Hematopoietic multipotent progenitor cell (in vitro differentiated cells): ENCODE data around the gene TAAR9. TPM values are rescaled to one million over a fixed set of nuclear protein-coding genes. Genes with fewer than 3 reads are reported as not detected.
"Not testable (repeated sequence)": the region's sequence is repeated elsewhere in the genome, so short reads cannot be mapped to it uniquely, and the experiment has no call there.

ENCODE experiments used
- DNase-seq, 3 donors: peaks; one replicate each; pipeline ENCODE4 v3.0.0-alpha.2; 2011 to 2015; ENCODE audit warnings: low read depth in 2 of 3, low spot score in 2 of 3
- total RNA-seq: library from RNA; depleted of rRNA; stranded (reverse); fragments of >200 nt; gene quantifications from one replicate; pipeline ENCODE4 v1.2.3, GENCODE V29; 2012

Gene TAAR9
- total RNA-seq, 1 donor = not detected

DNA sequence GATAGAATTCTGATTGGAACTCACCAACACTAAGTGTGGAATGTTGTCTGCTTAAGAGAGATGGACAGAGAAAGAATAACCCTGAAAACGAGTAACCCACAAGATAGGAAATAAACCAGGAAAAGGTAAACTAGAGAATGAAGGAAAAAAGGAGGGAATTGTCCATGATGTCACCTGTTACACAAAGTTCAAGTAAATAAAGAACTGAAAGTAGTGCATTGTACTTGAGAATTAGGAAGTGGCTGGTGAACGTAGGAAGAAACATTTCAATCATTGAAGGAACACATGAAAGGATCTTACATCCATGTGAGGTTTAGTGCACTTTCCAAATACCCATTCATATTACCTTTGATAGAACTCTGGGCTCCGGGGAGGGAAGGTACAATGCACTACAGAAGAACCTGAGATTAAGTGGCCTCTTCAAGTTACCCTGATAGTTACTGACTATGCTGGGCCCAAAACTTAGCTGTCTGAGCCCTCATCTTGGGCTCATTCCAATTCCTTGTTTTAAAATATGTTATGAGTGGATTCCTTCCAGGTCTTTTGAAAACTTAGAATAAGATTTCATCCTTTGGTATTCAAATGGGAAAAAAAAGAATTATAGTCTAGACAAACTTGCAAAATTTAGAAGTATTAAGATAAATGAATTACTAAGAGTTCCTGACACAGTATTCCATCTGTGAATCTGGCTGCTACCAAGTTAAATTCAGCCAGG lies 24.1 kb upstream of the TAAR9 start:
- DNase-seq = no peak

DNA sequence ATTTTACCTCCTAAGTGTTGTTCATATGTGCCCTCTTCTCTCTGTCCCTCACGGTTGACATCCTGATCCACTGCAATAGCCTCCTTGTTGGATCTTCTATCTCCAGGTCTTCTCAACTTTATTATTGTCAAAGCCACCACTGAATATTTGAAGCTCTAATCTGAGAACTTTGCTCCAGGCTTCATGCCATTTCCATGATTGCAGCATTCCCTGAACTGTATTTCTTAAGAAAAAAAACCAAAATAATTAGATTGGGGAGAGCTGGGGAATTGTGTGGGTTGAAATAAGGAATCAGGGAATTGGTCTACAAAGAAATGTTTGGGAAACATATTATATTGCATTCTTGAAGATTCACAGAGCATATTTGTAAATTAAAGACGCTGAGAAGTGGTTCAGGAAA lies 22.7 kb upstream of the TAAR9 start:
- no peak for DNase-seq

DNA sequence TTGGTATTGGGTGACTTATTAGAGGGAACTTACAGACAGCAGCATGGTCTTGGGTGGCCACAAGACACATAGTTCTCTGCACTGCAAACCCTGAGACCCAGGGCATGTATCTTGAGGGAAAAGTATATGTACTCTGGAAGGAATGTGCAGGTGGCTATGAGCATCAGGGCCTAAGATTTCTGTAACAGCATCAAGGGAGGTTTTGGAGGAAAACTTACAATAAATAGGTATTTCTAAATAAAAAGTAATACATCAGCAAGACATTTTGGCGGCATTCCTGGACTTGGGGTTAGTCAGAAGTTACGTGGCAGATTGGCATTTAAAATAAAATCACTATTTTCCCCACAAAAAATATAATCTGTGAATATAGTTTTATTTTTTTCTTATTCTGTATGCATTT lies 17.1 kb upstream of the TAAR9 start:
- DNase-seq = no peak

DNA sequence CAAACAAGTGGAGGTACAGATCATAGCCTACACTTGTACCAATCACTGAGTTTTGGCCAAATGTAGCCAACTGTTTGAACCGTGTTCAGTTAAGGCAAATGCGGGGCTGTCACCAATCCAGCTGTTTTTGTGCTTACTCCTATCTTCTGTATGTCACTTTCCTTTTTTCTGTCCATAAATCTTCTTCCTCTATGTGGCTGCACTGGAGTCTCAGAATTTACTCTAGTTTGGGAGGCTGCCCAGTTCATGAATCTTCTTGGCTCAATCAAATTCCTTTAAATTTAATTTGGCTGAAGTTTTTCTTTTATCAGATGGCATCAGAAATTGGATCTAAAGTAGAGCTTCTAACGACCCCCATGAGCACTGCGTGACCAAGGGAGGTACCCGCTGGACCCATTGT lies 13.4 kb upstream of the TAAR9 start:
- no peak for DNase-seq

DNA sequence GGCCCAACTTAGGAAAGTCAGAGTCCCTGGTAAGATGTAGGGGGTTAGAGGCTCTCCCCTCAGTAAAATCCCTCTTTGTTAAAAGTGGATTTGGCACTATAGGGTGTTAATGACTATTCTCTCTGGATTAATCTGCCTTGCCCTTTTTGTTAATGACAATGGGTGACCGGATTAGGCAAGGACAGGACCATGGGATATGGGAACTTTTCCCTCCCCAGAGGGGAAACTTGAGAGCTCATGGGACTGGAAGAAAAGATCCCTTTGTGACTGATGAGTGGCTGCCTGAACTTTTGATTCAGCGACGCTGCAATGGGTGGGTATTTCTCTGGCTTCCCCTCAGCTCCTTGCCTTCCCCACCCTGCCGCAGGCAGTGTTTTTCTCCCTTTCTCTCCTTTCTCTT lies 12.2 kb upstream of the TAAR9 start:
- no peak for DNase-seq

DNA sequence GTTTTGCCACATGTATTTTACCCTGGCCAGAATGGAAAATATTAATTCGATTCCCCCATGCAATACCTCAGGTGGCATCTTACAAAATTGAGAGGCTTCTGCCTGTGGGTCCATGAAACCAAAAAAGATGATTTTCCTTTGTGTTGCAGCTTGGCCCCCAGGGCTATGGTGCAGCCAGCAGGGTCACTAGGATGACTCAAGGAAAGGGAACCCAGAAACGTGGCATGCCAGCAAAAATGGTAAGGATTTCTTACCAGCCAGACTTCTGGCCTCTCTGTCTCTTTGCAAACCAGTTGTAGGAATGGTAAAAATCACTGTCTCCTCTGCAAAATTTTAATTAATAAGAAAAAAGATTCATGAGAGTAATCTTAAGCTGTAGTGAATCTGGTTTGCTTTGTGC lies 11.6 kb upstream of the TAAR9 start:
- no peak for DNase-seq

DNA sequence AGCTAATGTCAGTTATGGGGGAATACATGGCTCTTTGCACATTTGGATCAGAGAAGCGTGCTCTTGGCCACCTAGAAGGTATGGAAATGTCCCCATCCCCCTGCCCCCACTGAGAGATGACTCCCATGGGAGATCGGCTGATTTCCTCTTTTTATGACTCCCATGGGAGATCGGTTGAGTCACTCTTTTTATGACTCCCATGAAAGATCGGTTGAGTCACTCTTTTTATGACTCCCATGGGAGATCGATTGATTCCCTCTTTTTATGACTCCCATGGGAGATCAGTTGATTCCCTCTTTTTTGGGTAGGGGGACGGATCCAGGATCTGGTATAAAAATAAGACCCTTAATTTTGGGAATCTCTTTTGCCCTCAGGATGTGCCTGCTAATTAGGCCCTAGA lies 10.3 kb upstream of the TAAR9 start:
- no peak for DNase-seq

DNA sequence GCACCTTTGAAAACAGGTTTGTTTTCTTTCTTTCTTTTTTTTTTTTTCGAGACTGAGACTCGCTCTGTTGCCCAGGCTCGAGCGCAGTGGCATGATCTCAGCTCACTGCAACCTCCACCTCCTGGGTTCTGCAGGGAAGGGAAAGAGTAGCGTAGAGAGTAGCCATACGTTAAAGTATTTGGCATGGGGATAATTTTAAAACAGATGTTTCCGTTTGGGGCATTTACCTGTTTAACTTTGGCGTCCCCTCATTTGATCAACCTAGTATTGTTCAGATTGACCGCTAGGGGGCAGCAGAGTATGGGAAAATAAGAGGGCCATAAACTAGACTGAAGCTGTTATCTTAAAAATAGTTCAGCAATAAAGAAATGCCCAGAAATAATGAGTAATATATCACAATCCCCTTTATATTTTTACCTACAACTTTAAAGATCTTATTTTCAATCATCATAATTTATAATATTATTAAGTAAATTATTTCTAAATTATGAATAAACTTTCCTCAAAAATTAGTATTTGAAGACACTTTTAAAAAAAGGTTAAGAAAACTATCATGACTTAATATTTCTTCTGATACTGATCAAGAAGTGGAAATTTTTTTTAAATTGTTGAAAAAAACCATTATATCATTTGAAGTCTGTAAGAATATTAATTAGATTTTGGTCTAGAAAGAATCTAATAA lies 7.6 kb upstream of the TAAR9 start:
- peak; percentile 47 to 83 (median 65) for DNase-seq

DNA sequence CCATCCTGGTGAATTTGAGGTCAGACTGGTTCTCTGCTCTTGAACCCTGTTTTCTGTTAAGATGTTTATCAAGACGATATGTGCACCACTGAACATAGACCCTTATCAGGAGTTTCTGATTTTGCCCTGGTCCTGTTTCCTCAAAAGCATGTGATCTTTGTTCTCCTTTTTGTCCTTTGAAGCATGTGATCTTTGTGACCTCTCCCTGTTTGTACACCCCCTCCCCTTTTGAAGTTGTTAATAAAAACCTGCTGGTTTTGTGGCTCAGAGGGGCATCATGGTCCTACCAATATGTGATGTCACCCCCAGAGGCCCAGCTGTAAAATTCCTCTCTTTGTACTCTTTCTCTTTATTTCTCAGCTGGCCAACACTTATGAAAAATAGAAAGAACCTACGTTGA lies 3.5 kb upstream of the TAAR9 start:
- DNase-seq = not testable (repeated sequence)

DNA sequence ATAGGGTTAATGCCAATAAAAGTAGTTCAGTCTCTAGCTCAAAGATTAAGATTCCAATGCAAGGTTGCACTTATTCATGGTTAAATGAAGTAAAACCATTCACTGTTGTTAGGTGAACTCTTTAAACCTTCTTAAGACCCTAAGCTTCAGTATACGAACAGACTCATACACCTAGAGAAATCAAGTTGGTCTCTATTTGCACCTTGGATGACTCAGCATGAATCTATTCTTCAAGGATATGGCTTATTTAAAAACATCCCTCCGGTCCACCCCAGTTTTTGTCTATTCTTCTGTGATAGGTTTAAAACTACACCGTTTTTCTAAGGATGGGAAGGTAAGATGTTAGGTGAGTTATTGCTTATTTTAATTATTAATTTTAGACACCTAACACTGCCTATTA lies 932 bp upstream of the TAAR9 start:
- no peak for DNase-seq

DNA sequence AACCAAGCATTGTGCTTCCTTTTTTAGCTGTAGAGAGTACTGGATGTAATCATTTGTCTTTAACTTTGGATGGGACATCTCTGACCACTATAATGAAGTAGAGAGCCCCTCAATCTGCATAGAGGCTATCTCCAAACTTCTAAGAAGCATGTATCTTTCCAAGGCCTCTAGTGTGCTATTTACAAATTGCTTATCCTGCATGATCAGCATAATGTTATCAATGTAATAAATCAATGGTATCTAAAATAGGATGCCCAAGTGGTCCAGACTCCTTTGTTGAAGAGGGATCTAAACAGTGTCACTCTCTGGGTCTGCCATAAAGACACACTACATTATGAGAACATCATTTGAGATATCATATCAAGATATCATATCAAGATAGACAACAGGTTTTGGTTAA lies 6.7 kb downstream of the TAAR9 start:
- DNase-seq = no peak

DNA sequence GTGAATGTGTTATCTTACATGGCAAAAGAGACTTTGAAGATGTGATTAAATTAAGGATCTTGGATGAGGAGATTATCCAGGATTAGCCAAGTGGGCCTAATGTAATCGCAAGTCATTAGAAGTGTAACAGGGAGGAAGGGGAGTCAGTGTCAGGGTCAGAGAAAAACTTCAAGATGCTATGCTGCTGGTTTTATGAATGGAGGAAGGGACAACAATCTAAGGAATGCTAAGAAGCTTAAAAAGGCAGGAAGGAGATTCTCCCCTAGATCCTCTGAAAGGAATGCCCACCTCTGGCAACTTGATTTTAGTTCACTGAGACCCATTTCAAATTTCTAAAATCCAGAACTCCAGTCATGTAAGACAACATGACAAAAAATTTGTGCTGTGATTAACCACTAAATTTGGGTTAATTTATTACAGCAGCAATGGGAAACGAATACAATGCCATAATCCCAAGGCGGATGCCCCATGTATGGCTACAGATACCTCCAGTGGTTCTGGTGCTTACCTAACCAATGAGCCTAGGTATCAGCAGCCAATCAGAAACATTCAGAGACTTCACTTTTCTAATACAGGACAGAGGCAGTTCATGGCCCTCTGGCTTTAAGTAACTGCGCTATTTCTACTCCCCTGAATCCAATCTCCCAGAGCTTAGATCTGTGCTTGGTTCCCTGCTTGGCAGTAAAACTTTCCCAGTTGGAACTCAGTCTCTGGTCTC lies 10.8 kb downstream of the TAAR9 start:
- DNase-seq = no peak

DNA sequence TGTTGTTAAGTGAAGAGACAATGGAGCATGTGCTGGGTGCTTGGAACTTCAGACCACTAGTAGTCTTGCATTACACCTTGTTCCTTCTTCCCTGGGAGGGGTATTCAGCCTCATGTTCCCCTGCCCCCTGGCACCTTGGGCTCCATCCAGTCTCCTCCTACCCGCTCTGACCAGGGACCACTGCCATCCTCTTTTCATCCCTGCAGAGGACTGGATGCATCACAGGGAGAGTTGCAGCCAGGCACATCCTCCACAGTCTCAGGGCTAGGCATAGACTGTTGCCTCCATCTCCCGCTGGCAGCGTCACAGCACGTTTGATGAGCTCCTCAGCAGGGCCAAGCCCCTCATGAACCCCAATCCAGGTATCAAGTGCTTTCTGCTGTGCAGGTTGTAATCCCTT lies 13.1 kb downstream of the TAAR9 start:
- no peak for DNase-seq

DNA sequence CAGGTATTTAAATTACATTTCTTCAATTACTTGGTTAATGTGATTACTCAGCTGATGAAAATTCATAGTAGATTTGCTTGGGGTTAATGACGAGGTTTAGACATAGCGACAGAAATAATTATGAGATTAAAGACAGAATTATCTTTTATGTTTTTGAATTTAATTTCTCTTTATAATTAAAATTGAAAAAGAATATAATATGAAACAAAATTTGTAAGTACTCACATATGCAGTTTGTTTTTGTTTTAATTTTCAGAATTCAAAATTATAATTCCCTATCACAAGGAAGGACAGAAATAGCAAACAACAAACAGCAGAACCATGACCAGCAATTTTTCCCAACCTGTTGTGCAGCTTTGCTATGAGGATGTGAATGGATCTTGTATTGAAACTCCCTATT lies 14.3 kb downstream of the TAAR9 start, which contains the start of gene TAAR8:
Gene TAAR8, plus strand, starts transcription at position 301 of the 400 bp plus-strand sequence. Its CDS starts 21 bp downstream, at position 322.
- no peak for DNase-seq

DNA sequence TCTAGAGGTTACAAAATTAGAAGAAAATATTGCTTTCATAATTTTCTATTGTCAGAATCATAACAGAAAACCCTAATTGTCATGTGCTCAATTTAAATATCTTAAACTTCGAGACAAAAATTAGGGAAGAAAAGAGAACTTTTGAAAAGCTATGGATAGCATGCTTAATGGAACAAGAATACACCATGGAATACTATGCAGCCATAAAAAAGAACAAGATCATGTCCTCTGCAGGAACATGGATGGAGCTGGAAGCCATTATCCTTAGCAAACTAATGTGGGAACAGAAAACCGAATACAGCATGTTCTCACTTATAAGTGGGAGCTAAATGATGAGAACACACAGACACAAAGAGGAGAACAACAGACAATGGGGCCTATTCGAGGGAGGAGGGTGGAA lies 22.0 kb downstream of the TAAR9 start:
- DNase-seq = not testable (repeated sequence)

DNA sequence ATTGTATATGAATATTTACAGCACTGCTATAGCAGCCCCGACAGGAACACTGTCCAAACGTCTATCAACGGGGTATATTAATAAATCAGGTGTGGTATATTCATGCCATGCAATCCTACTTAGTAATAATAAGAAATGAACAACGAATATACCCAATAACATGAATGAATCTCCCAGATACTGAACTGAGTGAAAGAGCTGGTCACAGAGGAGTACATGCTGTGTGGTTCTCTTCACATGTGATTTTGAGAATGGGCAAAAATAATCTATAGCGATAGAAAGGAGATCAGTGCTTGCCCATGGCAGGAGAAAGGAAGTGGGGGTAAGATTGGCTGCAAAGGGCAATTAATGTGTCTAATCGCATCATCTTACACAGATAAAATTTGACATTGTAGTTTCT lies 28.3 kb downstream of the TAAR9 start:
- no peak for DNase-seq

DNA sequence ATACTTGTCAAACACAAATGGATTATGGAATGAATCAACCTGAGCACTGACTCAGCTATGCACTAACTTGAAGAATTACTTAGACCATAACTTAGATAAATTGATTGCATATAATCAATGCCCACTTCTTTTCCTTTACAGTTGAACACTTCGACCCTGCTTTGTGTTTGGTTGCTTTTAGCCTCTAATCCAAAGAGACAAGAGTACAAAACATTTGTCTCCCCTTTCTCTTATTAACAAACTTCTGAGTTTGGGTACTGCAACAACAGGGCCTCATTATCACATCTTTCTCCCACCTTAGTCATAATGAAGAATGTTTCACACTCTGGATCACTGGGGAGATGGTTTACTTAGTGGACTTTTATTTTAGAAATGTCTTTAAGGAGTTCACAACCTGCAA lies 29.5 kb downstream of the TAAR9 start:
- no peak for DNase-seq

DNA sequence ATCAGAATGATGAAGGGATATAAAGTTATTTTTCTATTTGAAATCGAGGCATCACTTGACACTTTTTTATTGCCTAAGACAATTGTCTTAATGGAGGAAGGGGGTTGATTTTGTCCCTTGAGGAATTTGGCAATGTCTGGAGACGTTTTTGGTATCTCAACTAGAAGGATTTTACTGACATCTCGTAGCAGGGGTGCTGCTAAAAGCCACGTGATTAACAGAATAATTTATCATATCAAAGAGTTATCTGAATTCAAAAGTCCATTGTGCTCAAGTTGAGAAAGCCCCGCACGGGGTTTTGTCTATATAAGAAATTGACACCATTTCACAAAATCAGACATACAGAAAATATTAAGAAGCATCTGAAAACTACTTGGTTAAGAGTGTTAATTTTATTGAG lies 30.5 kb downstream of the TAAR9 start:
- DNase-seq = no peak

DNA sequence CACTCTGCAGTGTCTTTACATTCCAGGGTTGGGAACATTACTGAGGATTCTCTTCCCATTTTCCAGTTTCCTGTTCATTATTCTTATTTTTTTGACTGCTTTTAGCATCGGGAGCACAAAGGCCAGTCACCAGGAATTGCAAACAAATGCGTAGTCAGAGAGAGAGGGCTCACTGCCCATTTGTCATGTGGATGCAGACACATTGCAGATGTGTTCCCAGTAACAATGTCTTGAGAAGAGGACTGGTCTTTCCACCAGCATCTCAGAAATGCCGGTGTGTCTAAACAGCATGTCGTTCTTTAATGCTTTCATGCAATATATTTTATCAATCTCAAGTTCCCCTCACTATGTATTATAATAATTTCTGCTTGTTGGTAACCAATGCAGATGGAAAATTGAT lies 31.1 kb downstream of the TAAR9 start:
- DNase-seq = no peak

DNA sequence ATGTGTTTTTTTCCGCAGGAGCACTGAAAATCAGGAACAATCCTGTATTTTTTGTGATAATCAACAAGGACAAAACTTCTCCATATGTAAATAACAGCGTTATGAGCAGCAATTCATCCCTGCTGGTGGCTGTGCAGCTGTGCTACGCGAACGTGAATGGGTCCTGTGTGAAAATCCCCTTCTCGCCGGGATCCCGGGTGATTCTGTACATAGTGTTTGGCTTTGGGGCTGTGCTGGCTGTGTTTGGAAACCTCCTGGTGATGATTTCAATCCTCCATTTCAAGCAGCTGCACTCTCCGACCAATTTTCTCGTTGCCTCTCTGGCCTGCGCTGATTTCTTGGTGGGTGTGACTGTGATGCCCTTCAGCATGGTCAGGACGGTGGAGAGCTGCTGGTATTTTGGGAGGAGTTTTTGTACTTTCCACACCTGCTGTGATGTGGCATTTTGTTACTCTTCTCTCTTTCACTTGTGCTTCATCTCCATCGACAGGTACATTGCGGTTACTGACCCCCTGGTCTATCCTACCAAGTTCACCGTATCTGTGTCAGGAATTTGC lies 32.2 kb downstream of the TAAR9 start, which contains the start of gene TAAR6:
Gene TAAR6, plus strand, starts transcription at position 102 of the 557 bp plus-strand sequence. Its CDS starts 0 bp downstream, at position 102.
- no peak for DNase-seq

DNA sequence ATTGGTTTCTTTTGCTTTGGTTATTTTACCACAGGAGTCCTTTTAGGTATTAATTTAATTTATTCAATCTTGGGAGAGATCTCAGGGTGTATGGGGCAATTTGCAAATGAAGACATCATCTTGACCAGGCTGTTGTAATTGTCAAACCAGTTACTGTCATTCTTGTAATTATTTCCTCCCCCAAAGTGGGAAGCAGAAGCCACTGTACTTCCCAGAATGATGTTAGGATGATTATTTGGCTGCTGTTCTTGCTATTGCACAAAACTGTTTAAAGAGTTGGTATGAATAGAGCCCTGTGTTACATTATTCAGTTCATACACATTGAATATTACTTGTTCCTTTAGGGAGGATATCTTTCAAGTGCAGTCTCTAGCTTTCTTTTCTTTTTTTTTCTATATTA lies 33.7 kb downstream of the TAAR9 start:
- no peak for DNase-seq
